HG02588 (cell line): Measurements from ENCODE around the gene ERCC6L2.

Experiments used
- ATAC-seq: cut with Tn5 transposase; IDR thresholded peaks from one replicate; pipeline ENCODE4 v1.9.1; 2021; ENCODE audit warnings: mild to moderate bottlenecking, moderate library complexity; ENCODE audit not compliant: unreplicated experiment

Gene ERCC6L2

DNA sequence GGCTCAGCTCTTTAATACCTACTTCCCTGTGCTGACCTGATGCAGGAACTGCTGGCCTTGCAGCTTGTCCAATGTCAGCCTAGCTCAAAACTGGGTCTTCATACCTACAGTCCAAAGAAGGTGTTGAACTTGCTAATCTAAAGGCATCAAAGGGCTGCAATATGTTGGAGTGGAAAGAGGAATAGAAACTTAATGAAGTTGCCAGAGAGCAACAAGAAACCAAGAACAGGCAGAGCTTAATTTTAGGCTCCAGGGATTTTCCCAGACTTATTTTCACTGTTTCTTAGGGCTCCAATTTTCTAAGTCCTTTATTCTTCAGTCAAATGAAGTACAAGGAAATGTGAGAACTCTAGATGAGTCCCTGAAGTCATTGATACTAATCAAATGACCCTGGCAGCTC lies 17.6 kb upstream of the ERCC6L2 start:
- ATAC-seq, result peak; percentile 61

DNA sequence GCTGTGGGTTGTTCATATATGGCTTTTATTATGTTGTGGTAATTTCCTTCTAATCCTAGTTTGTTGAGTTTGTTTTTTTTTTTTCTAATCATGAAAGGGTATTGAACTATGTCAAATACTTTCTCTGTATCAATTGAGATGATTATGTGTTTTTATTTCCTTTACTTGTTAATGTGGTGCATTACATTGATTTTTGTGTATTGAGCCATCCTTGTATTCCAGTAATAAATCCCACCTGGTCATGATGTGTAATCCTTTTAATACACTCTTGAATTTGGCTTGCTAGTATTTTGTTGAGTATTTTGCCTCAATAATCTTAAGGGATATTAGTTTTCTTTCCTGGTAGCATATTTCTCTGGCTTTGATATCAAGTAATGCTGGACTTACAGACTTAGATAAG lies 13.1 kb upstream of the ERCC6L2 start:
- ATAC-seq, result no peak

DNA sequence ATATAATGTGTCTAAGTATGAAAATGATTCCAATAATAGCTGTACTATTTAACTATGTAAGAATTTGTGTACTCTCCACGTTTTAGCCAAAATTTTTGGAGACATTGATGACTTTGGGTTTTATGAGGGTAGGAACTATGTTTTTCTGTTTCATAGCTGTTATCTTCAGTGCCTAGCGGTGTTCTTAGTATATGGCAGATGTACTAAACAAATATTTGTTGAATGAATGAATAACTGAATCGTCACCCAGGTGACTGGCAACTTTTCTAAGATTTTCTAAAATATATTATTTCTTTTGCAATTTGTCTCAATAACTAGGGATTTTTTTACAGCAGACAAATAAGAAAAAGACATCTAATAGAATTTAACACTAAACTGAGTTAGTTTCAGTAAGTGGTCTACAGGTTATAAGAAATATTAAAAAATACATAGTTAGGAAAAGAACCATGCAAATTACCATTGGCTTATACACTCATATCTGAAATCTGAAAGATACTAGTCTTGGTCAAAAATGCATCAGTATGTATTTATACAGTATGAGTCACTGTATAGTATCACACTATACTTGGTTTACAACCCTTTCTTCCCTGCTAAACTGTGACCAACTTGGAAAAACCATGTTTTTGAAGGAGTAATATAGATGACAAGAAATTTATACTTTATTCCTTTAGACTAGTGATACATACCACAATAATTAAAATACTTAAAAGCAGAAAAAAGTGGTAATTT lies 10.5 kb upstream of the ERCC6L2 start:
- no peak for ATAC-seq

DNA sequence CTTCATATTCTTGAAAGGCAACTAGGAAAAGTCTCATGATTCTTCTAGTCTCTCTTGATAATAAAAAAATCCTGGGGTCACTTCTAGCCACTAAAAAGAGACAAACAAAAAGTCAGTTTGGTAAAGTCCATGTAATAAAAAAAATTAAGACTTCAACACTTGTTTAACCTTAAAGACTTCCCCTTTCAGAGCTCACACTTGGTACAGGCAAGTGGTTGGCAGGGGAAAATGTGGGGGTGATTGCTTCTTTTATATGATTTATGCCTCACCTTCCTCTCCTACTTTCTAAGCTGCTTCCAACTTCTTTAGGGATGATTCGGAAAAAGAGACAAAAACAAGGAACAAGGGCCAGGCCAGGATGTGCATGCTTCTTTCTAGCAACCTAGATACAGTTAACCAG lies 5.1 kb upstream of the ERCC6L2 start:
- ATAC-seq, result no peak

DNA sequence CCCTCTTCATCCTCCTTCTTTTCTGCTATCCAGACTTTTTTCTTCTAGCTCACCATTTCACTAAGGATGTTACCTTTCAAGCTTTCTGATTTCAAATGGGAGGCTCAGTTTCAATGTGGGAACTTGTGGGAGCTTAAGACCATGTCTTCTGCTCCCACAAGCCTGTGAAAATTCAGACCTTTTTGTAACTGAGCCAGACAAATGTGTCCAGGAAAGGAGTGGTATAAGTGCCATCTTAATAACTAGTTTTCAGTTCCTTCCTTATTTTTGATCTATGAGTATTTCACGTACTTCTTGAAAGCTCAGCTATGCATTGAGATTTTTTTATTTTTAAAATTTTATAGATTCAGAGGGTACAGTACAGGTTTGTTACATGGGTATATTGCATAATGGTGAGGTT lies 4.6 kb upstream of the ERCC6L2 start:
- no peak for ATAC-seq

DNA sequence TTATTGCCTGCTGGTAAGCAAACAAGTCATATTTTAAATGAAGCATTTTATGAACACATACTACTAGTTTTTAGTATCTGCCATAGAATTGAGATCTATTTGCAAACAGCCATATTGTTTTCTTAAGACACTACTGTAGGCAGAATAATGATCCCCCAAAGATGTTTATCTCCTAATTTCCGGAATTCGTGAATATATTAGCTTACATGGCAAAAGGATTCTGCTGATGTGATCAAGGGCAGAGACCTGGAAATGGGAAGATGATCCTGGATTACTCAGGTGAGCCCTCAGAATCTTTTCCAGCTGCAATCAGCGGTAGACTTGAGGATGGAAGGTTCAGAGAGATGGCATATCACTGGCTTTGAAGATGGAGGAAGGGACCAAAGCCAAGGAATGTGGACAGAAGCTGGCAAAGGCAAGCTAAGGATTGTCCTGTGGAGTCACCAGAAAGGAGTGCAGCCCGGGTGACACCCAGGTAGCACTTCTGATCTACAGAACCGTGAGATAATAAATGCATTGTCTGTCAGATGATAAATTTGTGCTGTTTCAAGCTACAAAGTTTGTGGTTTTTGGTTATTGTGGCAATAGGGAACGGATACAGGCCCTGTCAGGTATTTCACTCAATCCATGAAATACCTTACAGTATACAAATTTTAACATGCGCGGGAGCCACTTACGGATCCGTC lies 1.0 kb upstream of the ERCC6L2 start:
- ATAC-seq, result no peak

DNA sequence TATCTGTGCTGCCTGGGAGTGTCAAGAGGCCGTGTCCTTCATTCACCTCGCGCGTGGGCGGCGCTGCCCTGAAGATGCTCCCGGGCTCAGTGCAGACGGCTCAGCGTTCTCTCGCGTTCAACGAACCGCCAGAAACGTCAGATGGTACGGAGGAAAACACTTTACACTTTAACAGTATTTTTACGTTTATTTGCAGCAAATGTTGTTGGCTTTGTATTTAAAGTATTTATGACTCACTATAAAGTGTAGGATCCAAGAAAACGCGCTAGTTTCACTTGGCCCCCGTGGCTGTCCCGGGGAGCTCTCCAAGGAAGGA lies 544 bp upstream of the ERCC6L2 start:
- no peak for ATAC-seq

DNA sequence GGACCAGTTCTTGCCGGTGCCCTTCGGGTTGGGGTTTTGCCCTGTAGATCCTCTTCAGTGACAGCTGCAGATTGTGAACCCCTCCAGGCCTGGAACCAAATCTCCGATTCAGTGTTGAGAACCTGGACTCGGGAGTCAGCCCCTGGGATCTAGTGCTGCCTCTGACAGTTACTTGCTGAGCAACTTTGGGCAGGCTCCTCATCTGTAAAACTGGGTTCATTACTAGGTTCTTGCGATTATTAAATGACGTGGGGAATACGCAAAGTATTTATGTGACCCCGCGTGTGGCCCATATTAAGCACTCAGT lies 600 bp downstream of the ERCC6L2 start:
- no peak for ATAC-seq

DNA sequence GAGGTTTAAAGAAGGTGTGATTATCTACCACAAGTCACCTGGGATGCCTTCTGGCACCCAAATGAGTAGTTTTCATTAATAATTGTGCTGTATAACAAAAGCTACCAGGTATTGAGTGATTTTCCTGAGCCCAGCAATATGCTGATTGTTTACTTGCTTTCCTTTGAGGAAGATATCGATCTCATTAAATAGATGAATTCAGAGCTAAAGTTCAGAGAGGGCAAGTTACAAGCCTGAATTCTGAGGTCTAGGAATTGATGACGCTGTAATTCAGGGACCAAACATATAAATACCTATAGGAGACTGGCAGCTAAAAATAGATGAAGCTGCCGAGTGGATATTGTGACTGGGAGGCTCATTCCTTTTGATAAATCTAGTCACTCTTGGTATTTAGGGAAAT lies 1.1 kb downstream of the ERCC6L2 start:
- ATAC-seq, result no peak

DNA sequence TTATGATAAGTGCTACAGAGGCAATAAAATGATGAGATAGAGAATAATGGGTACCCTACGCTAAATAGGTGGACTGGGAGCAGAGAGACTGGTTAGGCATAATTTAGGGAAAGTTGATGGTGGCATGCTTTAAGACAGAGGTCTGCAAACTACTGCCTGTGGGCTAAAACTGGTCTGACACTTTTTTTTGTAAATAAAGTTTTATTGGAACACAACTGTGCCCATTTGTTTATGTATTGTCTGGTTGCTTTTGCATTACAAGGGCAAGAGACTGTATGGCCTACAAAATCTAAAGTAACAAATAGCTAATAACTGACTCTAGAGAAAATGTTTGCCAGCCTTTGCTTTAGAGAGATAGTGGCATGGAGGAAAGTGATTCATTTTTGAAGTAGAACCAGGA lies 2.5 kb downstream of the ERCC6L2 start:
- ATAC-seq, result no peak

DNA sequence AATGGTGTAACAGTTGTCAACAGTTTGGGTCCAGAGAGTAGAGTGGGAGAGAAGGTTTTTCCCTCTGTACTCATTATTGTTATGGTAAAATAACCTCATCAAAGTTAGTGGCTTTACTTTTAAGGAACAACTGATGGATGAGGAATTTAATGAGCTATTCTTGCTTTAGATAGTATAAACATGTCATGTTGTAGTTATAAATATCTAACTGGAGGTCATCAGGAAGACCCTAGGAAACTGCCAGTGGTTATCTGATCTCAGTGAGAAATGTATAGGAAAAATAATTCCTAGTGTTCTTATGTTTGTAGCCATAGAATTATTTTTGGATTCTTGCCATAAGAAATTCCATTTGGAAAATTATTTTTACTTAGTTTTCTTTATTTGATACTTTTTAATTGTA lies 4.1 kb downstream of the ERCC6L2 start:
- ATAC-seq, result no peak

DNA sequence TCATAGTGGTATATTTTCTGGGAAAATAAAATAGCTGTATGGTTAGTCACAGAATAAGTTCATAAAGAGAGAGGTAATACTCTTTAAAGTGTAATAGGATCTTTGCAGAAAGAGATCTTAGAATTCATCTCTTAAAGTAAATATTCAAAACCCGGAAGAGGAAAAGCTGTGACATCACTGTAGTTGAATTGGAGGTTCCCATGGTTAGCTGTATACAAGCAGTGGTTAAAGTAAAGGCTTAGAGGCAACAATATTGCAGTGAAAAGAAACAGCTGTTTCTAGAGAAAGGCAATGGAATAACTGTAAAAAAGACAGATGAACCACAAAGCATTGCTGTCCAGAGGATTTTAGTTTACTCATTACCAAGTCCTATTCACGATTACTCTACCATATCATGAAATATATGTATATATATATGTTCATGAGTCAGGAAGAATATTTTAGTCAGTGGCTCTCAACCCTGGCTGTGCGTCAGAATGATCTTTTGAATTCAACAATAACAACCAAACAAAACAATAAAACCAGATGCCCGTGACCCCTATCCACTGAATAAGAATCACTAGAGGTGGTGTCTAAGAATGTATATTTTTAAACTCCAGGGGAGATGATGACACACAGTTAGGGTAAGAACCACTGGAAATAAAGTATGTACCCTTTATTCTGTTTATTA lies 4.7 kb downstream of the ERCC6L2 start:
- ATAC-seq, result no peak

DNA sequence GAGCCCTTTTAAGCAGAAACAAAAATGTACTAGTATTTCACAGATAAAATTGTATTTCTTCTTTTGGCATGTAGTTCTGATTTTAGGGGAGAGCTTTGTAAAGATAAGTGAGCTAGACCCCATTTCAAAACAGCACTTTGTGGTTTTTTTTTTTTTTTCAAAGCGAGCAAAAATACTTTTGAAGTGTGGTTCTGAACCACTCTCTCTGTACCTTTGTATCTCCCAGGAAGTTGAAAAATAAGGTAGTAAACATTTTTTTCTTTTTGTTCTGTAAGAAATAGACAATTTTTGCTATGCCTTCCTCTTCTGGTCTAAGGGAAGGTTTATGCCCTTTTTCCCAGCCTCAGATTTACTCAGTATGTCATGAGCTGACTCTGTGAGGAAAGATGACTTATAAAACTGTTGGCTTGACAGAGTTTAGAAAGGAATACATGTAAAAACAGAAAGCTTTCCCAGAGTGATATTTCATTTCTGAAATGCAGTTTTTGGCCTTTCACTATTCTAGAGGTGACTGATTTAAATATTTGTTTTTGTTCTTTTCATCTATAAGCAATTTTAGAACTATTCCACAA lies 12.5 kb downstream of the ERCC6L2 start:
- no peak for ATAC-seq

DNA sequence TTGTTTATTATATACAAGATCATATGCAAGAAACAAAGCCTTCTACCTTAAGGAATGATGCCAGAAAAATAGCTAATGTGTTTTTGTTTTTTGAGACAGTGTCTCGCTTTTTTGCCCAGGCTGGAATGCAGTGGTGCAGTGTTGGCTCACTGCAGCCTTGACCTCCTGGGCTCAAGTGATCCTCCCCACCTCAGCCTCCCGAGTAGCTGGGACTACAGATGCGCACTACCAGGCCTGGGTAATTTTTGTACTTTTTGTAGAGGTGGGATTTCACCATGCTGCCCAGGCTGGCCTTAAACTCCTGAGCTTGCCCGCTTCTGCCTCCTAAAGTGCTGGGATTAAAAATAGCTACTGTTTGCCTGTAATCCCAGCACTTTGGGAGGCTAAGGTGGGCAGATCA lies 15.1 kb downstream of the ERCC6L2 start:
- no peak for ATAC-seq

DNA sequence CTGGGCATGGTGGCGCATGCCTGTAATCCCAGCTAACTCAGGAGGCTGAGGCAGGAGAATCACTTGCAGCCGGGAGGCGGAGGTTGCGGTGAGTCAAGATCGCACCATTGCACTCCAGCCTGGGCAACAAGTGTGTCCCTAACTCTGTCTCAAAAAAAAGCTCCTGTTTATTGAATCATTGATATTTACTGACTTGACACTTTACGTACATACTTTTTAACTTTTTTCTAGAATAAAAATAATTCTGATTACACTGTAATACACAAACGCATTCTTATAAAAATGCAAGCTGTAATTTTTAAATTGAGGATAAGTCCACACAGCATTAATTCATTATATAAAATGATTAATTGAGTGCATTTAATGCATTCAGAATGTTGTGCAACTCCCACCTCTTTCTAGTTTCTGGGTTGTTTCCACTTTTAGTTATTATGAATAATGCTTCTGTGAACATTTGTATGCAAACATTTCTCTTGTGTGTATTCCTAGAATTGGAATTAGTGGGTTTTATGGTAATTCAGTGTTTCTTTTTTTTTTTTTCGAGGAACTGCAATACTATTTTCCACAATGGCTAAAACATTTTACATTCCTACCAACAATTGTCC lies 15.7 kb downstream of the ERCC6L2 start:
- no peak for ATAC-seq

DNA sequence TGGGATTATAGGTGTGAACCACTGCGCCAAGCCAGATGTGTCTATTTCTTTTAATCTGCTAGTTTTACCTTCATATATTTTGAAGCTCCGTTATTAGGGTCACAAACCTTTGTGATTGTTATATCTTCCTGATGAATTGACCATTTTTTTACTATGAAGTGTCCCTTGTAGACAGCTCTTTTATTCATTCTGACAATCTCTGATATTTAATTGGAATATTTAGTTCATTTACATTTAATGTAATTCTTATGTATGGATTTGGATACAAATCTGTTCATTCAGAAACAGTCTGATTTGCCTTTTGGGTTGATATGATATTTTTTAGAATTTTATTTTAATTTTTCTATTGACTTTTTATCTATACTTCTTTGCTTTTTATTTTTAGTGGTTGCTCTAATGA lies 17.2 kb downstream of the ERCC6L2 start:
- ATAC-seq, result no peak

DNA sequence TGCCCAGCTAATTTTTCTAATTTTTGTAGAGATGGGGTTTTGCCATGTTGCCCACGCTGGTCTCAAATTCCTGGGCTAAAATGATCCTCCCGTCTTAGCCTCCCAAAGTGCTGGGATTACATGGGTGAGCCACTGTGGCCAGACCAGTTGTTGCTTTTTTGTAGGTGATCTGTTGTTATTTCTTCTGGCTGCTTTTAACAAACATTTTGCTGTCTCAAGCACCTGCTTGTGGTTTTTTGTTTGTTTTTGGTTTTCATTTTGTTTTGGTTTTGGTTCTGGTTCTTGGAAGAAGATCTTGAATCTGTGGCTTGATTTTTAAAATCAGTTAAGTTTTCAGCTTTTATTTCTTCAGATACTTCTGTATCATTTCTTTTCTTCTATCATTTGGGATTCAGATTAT lies 21.1 kb downstream of the ERCC6L2 start:
- ATAC-seq, result no peak

DNA sequence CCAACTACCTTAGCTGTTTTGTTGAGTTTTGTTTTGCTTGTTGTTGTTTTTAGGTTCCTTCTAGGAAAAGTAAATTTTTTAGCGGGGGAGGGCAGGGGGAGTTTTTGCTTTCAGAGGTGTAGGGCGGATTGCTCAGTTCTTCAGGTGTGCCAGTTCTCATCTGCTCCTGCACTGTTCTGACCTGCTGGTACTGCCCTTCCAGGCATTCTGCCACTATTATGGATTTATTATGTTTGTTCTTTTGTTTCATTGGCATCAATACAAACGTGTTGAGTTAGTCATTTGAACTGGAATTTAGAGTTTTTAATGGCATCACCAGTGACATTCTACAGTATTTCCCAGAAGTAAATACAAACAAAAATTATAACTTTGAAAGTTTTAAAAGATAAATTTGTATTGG lies 26.0 kb downstream of the ERCC6L2 start:
- no peak for ATAC-seq

DNA sequence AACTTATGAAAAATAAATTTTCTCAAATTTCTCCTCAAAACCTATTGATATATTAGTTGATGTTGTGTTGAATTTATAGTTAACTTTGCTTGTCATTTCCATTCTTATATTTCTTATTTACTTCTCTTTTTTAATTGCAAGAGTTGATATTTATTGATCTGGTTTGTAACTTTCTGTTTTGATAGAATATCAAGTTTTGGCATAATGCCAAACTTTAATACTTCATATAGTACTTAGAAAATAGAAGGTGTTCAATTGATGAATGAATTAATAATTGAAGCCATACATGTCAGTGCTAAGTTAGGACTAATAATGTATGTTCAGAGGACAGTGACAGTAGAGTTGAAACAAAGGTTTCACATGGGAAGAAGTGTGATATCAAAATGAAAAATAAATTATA lies 27.9 kb downstream of the ERCC6L2 start:
- ATAC-seq, result no peak

DNA sequence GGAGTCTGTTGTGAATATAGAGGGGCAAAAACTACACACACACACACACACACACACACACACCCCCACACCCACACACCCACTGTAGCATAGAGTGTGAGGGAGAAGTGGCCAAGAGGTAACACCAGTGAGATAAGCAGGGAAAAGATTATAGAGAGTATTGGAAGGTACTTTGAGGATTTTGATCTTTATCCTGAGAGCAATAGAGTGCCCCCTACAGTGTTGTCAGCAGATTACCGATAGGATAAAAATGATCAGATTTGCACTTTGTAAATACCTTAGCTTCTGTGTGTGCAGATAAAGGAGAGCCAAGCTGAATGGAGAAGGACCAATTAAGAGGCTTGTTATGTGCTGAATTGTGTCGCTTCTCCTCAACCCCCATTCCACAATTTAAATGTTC lies 32.3 kb downstream of the ERCC6L2 start:
- no peak for ATAC-seq

DNA sequence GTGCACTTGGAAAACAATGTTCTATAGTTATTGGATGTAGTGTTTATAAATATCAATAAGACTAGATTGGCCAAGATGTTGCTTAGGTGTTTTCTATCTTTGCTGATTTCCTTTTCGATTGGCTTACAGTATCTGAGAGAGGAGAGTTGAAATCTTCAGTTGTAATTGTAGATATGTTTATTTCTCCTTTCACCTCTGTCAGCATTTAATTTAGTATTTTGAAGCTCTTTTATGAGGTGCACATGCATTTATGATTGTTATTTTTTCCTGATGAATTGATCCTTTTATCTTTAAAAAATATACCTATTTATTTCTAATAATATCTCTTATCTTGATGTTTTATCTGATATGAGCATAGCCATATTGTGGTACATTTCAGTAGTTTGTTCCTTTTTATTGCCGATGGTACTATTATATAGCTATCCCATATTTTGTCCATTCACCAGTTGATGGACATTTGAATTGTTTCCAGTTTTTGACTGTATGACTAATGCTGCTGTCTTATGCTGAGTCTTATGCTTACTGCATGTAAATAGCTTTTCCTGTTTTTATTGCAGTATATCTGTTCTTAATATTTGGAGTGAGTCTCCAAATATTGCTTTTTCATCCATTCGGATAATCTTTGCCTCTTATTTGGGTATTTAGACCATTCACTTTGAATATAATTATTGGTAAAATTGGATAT lies 34.7 kb downstream of the ERCC6L2 start:
- no peak for ATAC-seq
